Kidney glomerular epithelial cell (primary cell): ENCODE measurements around the gene HOXA3.

ENCODE experiments used
- DNase-seq: peaks from one replicate; lab custom pipeline; 2025; lab: John Stamatoyannopoulos, UW

HOXA3 gene

GRCh38 chr7:27143023-27143949 lies 9.1 kb downstream of the HOXA3 start, which contains the start of gene HOXA5:
HOXA5 (minus strand) TSS chr7:27143681; CDS start chr7:27143607, 74 bp downstream.
- peak; percentile 92 for DNase-seq

- DNase-seq = no peak
These were observed 9.8 kb downstream of the HOXA3 start for GRCh38 chr7:27142580-27143022.

- no peak for DNase-seq
These were observed 10.3 kb downstream of the HOXA3 start for GRCh38 chr7:27141923-27142579.

GRCh38 chr7:27141137-27141922 lies 11.1 kb downstream of the HOXA3 start:
- DNase-seq = no peak

GRCh38 chr7:27140126-27140857 lies 12.1 kb downstream of the HOXA3 start:
- DNase-seq = no peak

- no peak for DNase-seq
These were observed 12.9 kb downstream of the HOXA3 start for GRCh38 chr7:27139334-27140125.

GRCh38 chr7:27138985-27139333 lies 13.4 kb downstream of the HOXA3 start:
- DNase-seq = no peak

- DNase-seq = no peak
These were observed 13.9 kb downstream of the HOXA3 start for GRCh38 chr7:27138472-27138871.

- DNase-seq = no peak
These were observed 14.6 kb downstream of the HOXA3 start for GRCh38 chr7:27137640-27138315.

GRCh38 chr7:27134392-27134791 lies 18.0 kb downstream of the HOXA3 start:
- DNase-seq = no peak

GRCh38 chr7:27133409-27134231 lies 18.8 kb downstream of the HOXA3 start:
- no peak for DNase-seq

GRCh38 chr7:27132978-27133377 lies 19.4 kb downstream of the HOXA3 start:
- no peak for DNase-seq

GRCh38 chr7:27132214-27132613 lies 20.2 kb downstream of the HOXA3 start:
- DNase-seq = no peak

GRCh38 chr7:27131390-27131819 lies 21.0 kb downstream of the HOXA3 start:
- DNase-seq = no peak

GRCh38 chr7:27130540-27131389 lies 21.6 kb downstream of the HOXA3 start, which contains the start of gene HOXA4:
HOXA4 (minus strand) TSS chr7:27130757; CDS start chr7:27130733, 24 bp downstream.
- no peak for DNase-seq

GRCh38 chr7:27129729-27130539 lies 22.4 kb downstream of the HOXA3 start:
- no peak for DNase-seq
